GM21367 (cell line): ENCODE results near the gene HJURP.

Experiments
- ATAC-seq: cut with Tn5 transposase; IDR thresholded peaks from one replicate; pipeline ENCODE4 v1.9.1; 2021; ENCODE audit not compliant: unreplicated experiment

Gene HJURP

GRCh38 chr2:233831011-233831721, 23.2 kb downstream of the HJURP start:
- no peak for ATAC-seq

DNA sequence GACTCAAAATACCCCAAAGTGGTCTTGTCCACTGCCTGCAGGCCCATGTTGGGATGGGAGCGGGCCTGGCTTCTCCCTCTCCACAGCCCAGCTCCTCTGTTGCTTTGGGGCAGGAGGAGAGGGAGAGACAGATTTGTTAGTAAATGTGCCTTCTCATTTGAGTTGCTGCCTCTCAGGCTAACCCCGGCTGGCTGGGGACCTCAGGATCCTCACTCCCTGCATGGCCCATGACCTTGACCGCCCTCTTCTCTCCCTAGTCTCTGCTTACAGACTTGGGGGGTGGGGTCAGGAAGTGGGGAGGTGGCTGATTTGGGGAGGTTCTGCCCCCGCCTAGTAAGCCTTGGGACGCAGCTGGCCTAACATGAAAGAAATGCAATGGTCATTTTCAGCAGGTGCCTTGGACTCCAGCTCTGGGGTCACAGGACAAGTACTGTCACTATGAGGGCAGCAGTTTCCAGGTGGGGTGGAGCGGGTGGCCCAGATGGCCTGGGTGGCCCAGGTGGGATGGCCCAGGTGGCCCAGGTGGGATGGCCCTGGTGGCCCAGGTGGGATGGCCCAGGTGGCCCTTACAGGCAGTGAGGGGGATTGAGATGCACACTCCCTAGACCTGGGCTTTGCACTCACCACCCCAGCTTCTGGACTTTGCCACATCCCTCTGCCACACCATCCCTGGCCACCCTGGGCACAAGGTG, 24.1 kb downstream of the HJURP start:
- ATAC-seq = no peak

GRCh38 chr2:233829193-233830110, 24.9 kb downstream of the HJURP start:
- ATAC-seq = no peak

- no peak for ATAC-seq
These were observed 25.7 kb downstream of the HJURP start for GRCh38 chr2:233828546-233829192.

DNA sequence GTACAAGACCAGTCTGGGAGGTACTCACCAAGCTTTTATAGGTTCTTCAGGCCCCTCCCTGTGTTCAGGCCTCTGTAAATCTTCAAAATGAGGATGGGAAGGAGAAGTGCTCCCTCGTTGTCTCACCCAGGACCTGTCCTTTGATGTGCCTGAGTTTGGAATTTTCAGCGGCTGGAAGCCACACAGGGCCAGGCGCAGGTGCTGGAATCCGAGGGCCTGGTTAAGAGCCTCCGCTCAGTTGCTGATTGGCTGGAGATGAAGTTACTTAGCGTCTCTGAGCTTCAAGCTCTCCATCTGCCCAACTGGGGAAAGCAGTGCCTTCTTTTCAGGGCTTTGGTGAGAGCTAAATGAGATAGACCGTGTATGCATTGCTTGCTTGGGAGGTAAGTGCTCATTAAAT, 30.0 kb downstream of the HJURP start:
- ATAC-seq = no peak

DNA sequence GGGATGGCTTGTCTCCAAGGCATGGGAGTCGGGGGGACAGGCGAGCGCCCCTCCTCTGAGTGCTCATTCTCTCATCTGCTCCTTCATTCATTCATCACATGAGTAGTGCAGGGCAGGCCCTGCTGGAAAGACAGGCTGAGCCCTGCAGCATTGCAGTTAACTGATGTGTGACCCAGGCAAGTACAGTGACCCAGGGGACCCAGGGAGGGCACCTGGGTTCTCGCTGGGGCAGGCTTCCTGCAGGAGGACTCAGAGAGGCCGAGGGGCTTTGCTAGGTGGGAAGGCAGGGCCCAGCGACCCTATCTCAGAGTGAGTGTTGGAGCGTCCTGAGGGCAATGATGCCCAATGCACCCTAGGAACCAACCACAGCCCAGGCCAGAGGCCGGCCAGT, 30.6 kb downstream of the HJURP start:
- no peak for ATAC-seq

DNA sequence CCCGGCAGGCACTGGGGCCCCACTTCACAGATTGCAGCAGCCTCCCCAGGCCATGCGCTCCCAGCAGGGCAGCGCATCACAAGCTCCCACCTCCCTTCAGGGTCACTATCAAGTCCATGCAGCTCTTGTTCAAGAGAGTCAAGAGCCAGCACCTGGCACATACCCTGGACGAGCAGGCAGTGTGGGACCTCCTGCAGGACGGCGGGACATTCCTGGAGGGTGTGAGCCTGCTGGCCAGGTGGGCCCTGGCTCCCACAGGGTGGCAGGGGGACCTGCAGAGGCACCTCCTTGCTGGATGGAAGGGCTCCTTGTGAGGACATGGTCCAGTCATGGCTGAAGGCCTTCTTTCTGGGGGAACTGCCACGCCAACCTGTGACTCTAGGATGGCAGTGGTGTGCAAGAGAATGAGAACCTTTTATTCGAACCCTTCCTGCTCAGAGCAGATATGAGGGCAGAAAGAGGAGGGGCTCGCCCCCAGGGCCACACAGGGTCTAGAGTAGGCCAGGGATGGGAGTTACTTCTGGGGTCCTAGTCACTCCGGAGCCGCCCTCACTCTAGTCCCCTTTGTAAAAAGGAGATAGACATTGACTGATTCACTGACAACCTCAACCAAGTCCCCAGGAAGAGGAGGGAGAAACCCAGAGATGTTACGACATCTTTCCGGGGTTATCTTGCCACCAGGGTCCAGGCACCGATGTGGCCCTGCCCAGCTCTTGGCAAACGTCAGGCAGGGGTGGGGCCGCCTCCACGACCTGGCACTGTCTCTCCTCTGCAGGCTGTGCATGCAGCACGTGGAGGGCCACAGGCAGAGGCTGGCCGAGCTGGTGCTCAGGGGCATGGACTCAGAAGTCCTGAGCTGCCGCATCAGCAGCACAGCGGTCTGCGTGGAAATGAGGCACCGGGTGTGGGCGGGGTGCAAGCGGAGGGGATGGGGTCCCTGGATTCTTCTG, 31.3 kb downstream of the HJURP start:
- ATAC-seq = no peak

- ATAC-seq = no peak
These were observed 32.1 kb downstream of the HJURP start for GRCh38 chr2:233822101-233822771.

GRCh38 chr2:233821709-233822100, 32.6 kb downstream of the HJURP start:
- no peak for ATAC-seq

- ATAC-seq = no peak
These were observed 33.1 kb downstream of the HJURP start for GRCh38 chr2:233821196-233821595.

DNA sequence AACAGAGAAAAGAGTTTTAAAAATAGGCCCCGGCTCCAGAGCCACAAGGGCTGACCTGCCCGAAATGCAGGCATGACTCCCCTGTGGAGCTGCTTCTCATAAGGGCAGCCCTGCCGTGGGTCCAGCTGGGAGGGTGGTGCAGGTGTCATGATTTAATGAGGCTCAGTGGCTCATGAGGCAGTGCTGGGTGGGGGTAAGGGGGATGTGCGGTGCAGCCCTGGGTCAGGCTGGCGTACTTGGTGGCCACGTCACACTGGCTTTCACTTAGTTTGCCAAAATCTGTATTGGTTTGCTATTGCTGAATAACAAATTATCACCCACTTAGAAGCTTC, 33.6 kb downstream of the HJURP start:
- no peak for ATAC-seq

DNA sequence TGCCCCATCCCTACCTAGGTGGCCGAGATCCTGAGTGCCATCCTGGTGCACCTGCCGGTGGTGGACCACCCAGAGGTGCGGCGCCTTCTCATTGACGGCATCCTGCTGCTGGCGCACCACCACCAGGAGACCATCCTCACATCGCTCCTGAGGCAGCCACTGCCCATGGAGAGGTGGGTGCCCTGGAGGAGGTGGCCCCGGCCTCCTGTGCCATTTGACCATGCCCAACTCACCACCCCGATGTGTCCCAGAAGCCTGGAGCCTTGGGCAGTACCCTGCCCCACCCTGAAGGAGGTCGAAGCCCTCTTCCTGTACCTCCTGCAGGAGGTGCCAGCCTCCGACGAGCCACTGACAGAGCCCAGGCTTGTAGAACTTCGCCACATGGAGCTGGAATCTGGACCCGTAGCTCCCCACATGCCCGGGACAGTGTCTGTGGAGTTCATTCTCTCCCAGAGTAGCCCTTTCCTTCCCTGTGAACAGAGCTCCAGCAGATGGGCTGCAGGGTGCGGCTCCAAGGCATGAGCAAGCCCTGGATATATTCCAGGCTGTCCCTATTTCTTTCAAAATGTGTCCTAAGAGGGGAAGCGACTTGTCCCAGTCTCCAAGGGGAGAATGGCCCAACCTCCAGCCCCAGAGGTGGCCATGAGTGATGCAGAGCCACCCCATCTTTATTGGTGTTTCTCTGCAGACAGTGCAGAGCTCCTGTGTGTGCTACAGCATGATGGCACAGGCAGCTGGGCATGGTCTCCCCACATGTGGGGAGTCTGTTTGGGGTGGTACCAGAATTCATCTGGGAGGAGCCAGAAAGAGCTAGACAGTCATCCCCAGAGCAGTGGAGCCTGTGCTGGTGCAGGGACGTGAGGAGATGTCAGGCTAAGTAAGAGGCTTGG, 34.2 kb downstream of the HJURP start:
- ATAC-seq = no peak

DNA sequence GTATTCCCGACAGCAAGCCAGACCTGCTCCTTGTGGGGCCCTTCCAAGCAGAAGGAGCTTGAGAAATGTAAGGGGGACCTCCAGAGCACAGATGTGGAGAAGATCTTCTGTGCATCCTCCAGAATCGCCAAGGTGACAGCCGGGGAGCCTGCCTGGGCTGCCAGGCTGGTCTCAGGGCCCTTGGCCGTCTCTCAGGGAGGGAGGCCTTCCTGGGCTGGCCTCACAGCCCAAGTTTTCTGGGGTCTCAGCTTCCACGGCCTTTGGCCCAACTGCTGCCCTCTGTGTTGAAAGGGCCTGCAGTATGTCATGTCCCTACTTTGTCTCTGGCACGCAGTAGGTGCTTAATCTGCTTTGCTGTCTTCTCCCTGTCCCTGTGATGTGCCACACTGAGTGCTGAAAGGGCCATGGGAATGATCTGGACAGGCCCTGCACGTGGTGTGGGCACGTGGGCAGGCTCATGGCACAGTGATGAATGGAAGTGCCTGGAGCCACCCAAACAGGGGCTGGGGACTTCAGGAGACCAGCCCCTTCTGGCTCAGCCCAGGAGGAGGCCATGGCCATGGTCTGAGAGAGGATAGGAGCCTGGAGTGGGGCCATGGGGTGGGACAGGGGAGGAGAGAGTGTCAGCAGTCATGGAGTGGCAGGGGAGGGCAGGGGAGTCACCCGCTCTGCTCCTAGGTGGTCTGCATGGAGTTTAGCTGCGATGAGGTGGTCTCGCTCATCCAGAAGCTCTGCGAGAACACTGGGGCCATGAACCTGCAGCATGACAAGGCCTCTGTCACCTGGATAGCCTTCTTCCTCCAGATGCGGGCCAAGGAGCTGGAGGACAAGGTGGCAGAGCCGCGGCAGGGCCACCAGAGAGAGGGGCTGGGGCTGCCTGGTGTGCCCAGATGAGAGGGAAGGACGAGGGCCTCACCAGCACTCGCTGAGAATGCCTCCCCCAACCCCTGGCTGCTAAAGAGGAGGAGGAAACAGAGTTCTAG, 35.4 kb downstream of the HJURP start:
- ATAC-seq = no peak

- ATAC-seq = no peak
These were observed 36.2 kb downstream of the HJURP start for GRCh38 chr2:233817995-233818638.

DNA sequence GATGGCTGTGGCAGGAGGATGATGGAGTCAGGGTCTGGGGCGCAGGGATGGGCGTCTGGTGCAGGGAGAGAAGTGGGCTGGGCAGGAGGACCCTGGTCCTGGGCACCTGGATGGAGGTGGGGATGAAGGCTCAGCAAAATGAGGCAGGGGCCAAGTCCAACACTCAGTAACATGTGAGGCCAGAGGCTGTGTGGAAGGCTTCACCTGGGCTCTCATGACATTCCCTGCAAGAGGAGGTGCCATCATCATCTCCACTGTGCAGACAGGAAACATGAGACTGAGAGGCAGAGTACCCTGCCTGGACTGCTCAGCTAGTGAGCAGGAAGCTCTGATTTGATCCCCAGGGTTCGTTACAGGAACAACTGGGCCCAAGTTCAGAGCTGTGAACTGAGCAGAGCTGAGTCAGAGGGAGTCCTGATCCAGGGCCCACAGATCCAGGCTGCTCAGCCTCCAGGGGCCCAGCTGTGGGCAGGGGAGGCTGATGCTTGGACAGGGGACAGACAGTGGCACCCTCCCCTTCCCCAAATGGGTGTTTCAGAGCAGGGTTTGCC, 36.9 kb downstream of the HJURP start:
- no peak for ATAC-seq

GRCh38 chr2:233816771-233817170, 37.6 kb downstream of the HJURP start:
- no peak for ATAC-seq

DNA sequence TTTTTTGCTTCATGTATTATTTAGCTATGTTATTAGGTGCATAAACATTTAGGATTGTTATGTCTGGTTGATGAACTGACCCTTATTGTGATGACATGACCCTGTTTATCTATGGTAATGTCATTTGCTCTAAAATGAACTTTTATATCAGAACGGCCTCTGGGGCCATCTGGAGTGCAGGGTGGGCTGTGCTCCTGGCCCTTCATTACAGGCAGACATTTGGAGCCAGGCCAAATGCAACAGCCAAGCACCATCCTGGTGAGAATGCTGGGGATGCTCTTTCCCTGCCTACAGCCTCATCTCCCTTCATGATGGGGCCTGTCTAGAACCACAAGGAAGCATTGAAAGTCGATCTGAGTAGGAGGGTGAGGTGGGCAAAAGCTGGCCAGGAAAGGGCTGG, 38.0 kb downstream of the HJURP start:
- ATAC-seq = no peak
